Measurements from ENCODE around the gene DPP3.
A peak's percentile ranks its signal among the peaks of the same experiment; 100 is the strongest.
"Not testable (repeated sequence)": the region's sequence is repeated elsewhere in the genome, so short reads cannot be mapped to it uniquely, and the experiment has no call there.

DPP3 gene

GRCh38 chr11:66462010-66462409 is 18.2 kb upstream of the DPP3 start:
- H4K20me1 ChIP-seq, result 0 out of 22 replicates have a peak, but pooled peaks cover 0 to under 1% (median 0%) of the 10 kb centered on the region in 11 experiments
- H3K27me3 ChIP-seq, result no peaks in the 10 kb centered on the region
- H3K4me2 ChIP-seq, result peak overlapping the region in 2 of 11 experiments; percentile 15 to 20; a peak in 2 of 22 replicates
- no peaks in the 10 kb centered on the region for H3K36me3 ChIP-seq
- no peak overlapping the region for H3K9ac ChIP-seq
- H3K9me3 ChIP-seq (replicated peaks in 1 of 11), result peaks cover 12 to 26% (median 25%) of the 10 kb centered on the region in 11 experiments; a peak in 16 of 22 replicates
- H3K27ac ChIP-seq, result no peak overlapping the region
- peaks cover 41 to 61% (median 54%) of the 10 kb centered on the region in 10 experiments for H3K4me1 ChIP-seq
- H3K4me3 ChIP-seq, result no peak overlapping the region
- TF ChIP-seq Cebpa-rat (IDR thresholded peaks at IDR 0.05), result no peak

- Histone ChIP-seq H3K27me3 (no peaks in the 10 kb centered on the region), H3K9me3 (replicated peaks in 1 of 11) (peaks cover 12 to 26% (median 25%) of the 10 kb centered on the region in 11 experiments; a peak in 16 of 22 replicates), H3K4me1 (peaks cover 41 to 60% (median 54%) of the 10 kb centered on the region in 10 experiments), H3K9ac (no peak overlapping the region), H3K27ac (no peak overlapping the region), H3K4me2 (0 out of 22 replicates have a peak overlapping the region, but pooled peaks of 1 of the 11 experiments have one; percentile 15), H4K20me1 (peaks cover 0 to 9% (median 7%) of the 10 kb centered on the region in 11 experiments; a peak in 9 of 22 replicates), H3K4me3 (no peak overlapping the region), H3K36me3 (no peaks in the 10 kb centered on the region)
- TF ChIP-seq Cebpa-rat (IDR thresholded peaks at IDR 0.05), result no peak
These were observed 17.3 kb upstream of the DPP3 start for GRCh38 chr11:66462911-66463310.

DNA sequence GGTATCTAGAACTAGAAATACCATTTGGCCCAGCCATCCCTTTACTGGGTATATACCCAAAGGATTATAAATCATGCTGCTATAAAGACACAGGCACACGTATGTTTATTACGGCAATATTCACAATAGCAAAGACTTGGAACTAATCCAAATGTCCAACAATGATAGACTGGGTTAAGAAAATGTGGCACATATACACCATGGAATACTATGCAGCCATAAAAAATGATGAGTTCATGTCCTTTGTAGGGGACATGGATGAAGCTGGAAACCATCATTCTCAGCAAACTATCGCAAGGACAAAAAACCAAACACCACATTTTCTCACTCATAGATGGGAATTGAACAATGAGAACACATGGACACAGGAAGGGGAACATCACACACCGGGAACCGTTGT is 16.1 kb upstream of the DPP3 start:
- Histone ChIP-seq H4K20me1 (peaks cover 0 to 17% (median 12%) of the 10 kb centered on the region in 11 experiments; a peak in 9 of 22 replicates), H3K9me3 (replicated peaks in 1 of 11) (peaks cover 12 to 26% (median 25%) of the 10 kb centered on the region in 11 experiments; a peak in 16 of 22 replicates), H3K4me1 (peaks cover 40 to 60% (median 54%) of the 10 kb centered on the region in 10 experiments)
- H3K27me3 ChIP-seq, H3K4me2 ChIP-seq, H3K9ac ChIP-seq, H3K4me3 ChIP-seq, H3K36me3 ChIP-seq, H3K27ac ChIP-seq: not testable (repeated sequence)

DNA sequence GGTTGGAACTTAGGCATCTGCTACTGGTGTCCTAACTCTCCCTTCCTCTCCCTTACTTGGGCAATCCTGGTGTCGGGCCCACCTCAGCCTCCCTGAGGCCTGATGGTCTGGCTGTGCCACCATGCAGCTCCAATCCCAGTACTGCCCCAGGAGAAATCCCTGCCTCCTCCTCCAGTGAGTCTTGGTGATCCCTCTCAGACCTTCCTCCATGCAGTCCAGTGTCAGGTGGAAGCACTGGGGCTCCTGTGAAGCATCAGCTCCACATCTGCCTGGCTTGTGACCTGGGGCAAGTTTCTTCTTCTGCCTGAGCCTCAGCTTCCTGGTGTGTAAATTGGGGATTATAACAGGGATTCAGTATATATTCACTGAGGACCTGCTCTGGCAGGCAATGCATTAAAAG is 15.3 kb upstream of the DPP3 start:
- H3K4me3 ChIP-seq, result peak overlapping the region in 3 of 10 experiments; percentile 9 to 80 (median 64); a peak in 5 of 20 replicates
- H3K4me1 ChIP-seq, result peaks cover 38 to 57% (median 52%) of the 10 kb centered on the region in 10 experiments
- H3K27ac ChIP-seq, result peak overlapping the region in 8 of 11 experiments; percentile 15 to 73 (median 48); a peak in 12 of 22 replicates
- TF ChIP-seq Cebpa-rat (IDR thresholded peaks at IDR 0.05), result no peak
- peak overlapping the region in 7 of 11 experiments; percentile 7 to 84 (median 80); a peak in 10 of 22 replicates for H3K9ac ChIP-seq
- H3K9me3 ChIP-seq (replicated peaks in 1 of 11), result peaks cover 12 to 26% (median 25%) of the 10 kb centered on the region in 11 experiments; a peak in 16 of 22 replicates
- peak overlapping the region; percentile 90 to 100 (median 96) for H3K4me2 ChIP-seq
- peaks cover 0 to 17% (median 12%) of the 10 kb centered on the region in 11 experiments; a peak in 9 of 22 replicates for H4K20me1 ChIP-seq
- no peaks in the 10 kb centered on the region for H3K36me3 ChIP-seq
- no peaks in the 10 kb centered on the region for H3K27me3 ChIP-seq

- H3K27me3 ChIP-seq, result no peaks in the 10 kb centered on the region
- peaks cover 0 to 17% (median 12%) of the 10 kb centered on the region in 11 experiments; a peak in 9 of 22 replicates for H4K20me1 ChIP-seq
- H3K4me2 ChIP-seq, result peak overlapping the region; percentile 90 to 100 (median 96)
- peaks cover 12 to 26% (median 25%) of the 10 kb centered on the region in 11 experiments; a peak in 16 of 22 replicates for H3K9me3 ChIP-seq (replicated peaks in 1 of 11)
- peaks cover 0 to 2% (median 0%) of the 10 kb centered on the region in 11 experiments; a peak in 3 of 22 replicates for H3K36me3 ChIP-seq
- no peak for TF ChIP-seq Cebpa-rat (IDR thresholded peaks at IDR 0.05)
- H3K4me3 ChIP-seq, result peak overlapping the region; percentile 64 to 84 (median 74)
- peaks cover 38 to 64% (median 56%) of the 10 kb centered on the region in 10 experiments for H3K4me1 ChIP-seq
- H3K9ac ChIP-seq, result peak overlapping the region in 10 of 11 experiments; percentile 7 to 84 (median 80); a peak in 17 of 22 replicates
- peak overlapping the region in 7 of 11 experiments; percentile 26 to 77 (median 49); a peak in 14 of 22 replicates for H3K27ac ChIP-seq
These were observed 14.6 kb upstream of the DPP3 start for GRCh38 chr11:66465373-66466224.

DNA sequence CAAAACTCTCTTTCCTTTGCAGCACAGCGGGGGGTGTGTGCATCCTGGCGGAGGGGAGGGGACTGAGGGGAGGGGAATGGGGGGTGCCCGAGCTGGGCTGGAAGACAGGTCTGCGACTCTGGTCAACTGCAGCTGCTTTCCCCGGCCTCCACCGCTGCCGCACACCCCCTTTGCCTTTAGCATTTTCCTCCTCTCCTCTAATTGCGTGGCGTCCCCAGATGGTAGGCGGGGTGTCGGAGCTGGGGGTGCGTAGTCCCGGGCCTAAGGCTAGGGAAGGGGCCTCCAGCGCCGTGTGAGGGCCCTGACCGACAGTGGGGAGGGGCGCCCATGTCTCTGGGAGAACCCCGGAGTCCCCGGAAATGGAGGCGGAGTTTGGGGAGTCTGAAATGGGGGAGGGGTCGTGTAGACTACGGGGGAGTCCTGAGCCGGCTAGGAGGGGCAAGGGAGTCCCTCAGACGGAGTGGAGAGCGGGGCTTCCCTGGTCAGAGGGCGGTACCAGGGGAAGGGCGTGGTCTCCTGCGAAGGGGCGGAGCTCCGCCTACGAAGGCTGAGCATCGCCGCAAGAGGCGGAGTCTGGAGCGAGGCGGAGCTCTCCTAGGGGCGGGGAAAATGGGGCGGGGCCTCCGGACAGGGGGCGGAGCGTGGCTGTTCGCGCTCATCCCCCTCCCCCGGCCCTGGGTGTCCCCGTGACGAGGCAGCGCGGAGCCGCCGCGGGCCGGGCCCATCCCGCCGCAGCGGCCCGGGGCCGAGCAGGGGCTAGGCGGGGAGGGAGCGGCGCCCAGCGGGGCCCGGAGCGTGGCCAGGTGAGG is 13.8 kb upstream of the DPP3 start, which contains the start of gene PELI3:
Gene PELI3, plus strand, starts transcription at position 681 of the 809 bp plus-strand sequence. CDS start 1,224 bp downstream, outside the sequence.
- H3K4me1 ChIP-seq, result peaks cover 38 to 65% (median 55%) of the 10 kb centered on the region in 10 experiments
- H3K36me3 ChIP-seq, result peaks cover 0 to 9% (median 5%) of the 10 kb centered on the region in 11 experiments; a peak in 9 of 22 replicates
- peak within 1 kb of the TSS; percentile 94 to 100 (median 98) for H3K4me2 ChIP-seq
- peak within 1 kb of the TSS; percentile 64 to 84 (median 74) for H3K4me3 ChIP-seq
- H3K9ac ChIP-seq, result peak within 1 kb of the TSS; percentile 65 to 84 (median 80)
- peaks cover 7 to 20% (median 18%) of the 10 kb centered on the region in 11 experiments; a peak in 15 of 22 replicates for H3K9me3 ChIP-seq (replicated peaks in 1 of 11)
- H3K27ac ChIP-seq, result peak within 1 kb of the TSS; percentile 42 to 77 (median 73); a peak in 21 of 22 replicates
- no peak for TF ChIP-seq Cebpa-rat (IDR thresholded peaks at IDR 0.05)
- no peaks in the 10 kb centered on the region for H3K27me3 ChIP-seq
- peaks cover 0 to 17% (median 12%) of the 10 kb centered on the region in 11 experiments; a peak in 9 of 22 replicates for H4K20me1 ChIP-seq

- H3K27ac ChIP-seq, result peak overlapping the region; percentile 16 to 77 (median 72); a peak in 21 of 22 replicates
- no peak for TF ChIP-seq Cebpa-rat (IDR thresholded peaks at IDR 0.05)
These were observed 13.1 kb upstream of the DPP3 start for GRCh38 chr11:66467034-66467659.

More at GRCh38 chr11:66467034-66467659, 13.1 kb upstream of the DPP3 start:
- H3K27me3 ChIP-seq, result no peaks in the 10 kb centered on the region
- H3K36me3 ChIP-seq, result peaks cover 1 to 14% (median 8%) of the 10 kb centered on the region in 11 experiments; a peak in 15 of 22 replicates
- peaks cover 38 to 64% (median 48%) of the 10 kb centered on the region in 10 experiments for H3K4me1 ChIP-seq
- peak overlapping the region; percentile 65 to 84 (median 80) for H3K9ac ChIP-seq
- H3K4me2 ChIP-seq, result peak overlapping the region; percentile 94 to 100 (median 98)
- peak overlapping the region; percentile 64 to 84 (median 74) for H3K4me3 ChIP-seq
- peaks cover 7 to 19% (median 16%) of the 10 kb centered on the region in 11 experiments; a peak in 14 of 22 replicates for H3K9me3 ChIP-seq (replicated peaks in 1 of 11)
- H4K20me1 ChIP-seq, result peaks cover 0 to 18% (median 12%) of the 10 kb centered on the region in 11 experiments; a peak in 9 of 22 replicates

Data from BLaER1 treated with 17β-estradiol and CSF1 and Interleukin-3, amounts not matched to agents 10 nM and 100 nM (cell line).